Duodenal mucosa (tissue), 2 donors: ENCODE measurements around the gene GAS2L1.

Source experiments
- H3K27ac ChIP-seq: one replicate; pipeline ENCODE4 v1.7.0; 2013; ENCODE audit warnings: low read depth, low read length
- H3K27me3 ChIP-seq, 2 donors: one replicate each; pipeline ENCODE4 v1.7.0; 2013; ENCODE audit warnings: low read length in 2 of 2, control low read depth in 1 of 2; ENCODE audit not compliant: insufficient read depth in 2 of 2, control insufficient read depth in 1 of 2
- H3K36me3 ChIP-seq, 2 donors: one replicate each; pipeline ENCODE4 v1.7.0; 2013; ENCODE audit warnings: low read length in 2 of 2, control low read depth in 1 of 2; ENCODE audit not compliant: insufficient read depth in 2 of 2, control insufficient read depth in 1 of 2
- H3K4me1 ChIP-seq, 2 donors: one replicate each; pipeline ENCODE4 v1.7.0; 2013; ENCODE audit warnings: low read length in 2 of 2, control low read depth in 1 of 2; ENCODE audit not compliant: insufficient read depth in 2 of 2, control insufficient read depth in 1 of 2
- H3K4me3 ChIP-seq, 2 donors: one replicate each; pipeline ENCODE4 v1.7.0; 2013; ENCODE audit warnings: low read length in 2 of 2, low read depth in 1 of 2
- H3K9ac ChIP-seq, 2 donors: one replicate each; pipeline ENCODE4 v1.7.0; 2013; ENCODE audit warnings: low read length in 2 of 2, low read depth in 1 of 2
- H3K9me3 ChIP-seq, 2 donors: one replicate each; pipeline ENCODE4 v1.7.0; 2013; ENCODE audit warnings: low read length in 2 of 2, control low read depth in 1 of 2; ENCODE audit not compliant: control insufficient read depth in 1 of 2

GAS2L1 gene

GRCh38 chr22:29275167-29275566 is 31.3 kb upstream of the GAS2L1 start:
- no peak overlapping the region for H3K4me3 ChIP-seq
- H3K4me1 ChIP-seq: peaks cover 48 to 68% of the 10 kb centered on the region in 2 donors
- H3K36me3 ChIP-seq: peaks cover 44 to 69% of the 10 kb centered on the region in 2 donors
- no peak overlapping the region for H3K27ac ChIP-seq
- no peaks in the 10 kb centered on the region for H3K27me3 ChIP-seq
- no peak overlapping the region for H3K9ac ChIP-seq
- no peaks in the 10 kb centered on the region for H3K9me3 ChIP-seq

- Histone ChIP-seq H3K27me3 (no peaks in the 10 kb centered on the region), H3K27ac (no peak overlapping the region), H3K36me3 (peaks cover 47 to 72% of the 10 kb centered on the region in 2 donors), H3K9ac (no peak overlapping the region), H3K4me3 (peak overlapping the region in 1 of 2 donors; percentile 4), H3K4me1 (peaks cover 41 to 60% of the 10 kb centered on the region in 2 donors), H3K9me3 (no peaks in the 10 kb centered on the region)
Measured at GRCh38 chr22:29275819-29276565, 30.5 kb upstream of the GAS2L1 start.

GRCh38 chr22:29277927-29278326 is 28.5 kb upstream of the GAS2L1 start:
- Histone ChIP-seq H3K27me3 (no peaks in the 10 kb centered on the region), H3K27ac (no peak overlapping the region), H3K9ac (no peak overlapping the region), H3K36me3 (peaks cover 50 to 79% of the 10 kb centered on the region in 2 donors), H3K4me3 (no peak overlapping the region), H3K9me3 (no peaks in the 10 kb centered on the region), H3K4me1 (peaks cover 22 to 40% of the 10 kb centered on the region in 2 donors)

- no peaks in the 10 kb centered on the region for H3K4me1 ChIP-seq
- no peaks in the 10 kb centered on the region for H3K27me3 ChIP-seq
- peaks cover 47 to 93% of the 10 kb centered on the region in 2 donors for H3K36me3 ChIP-seq
- H3K27ac ChIP-seq: no peak overlapping the region
- no peak overlapping the region for H3K4me3 ChIP-seq
- no peak overlapping the region for H3K9ac ChIP-seq
- H3K9me3 ChIP-seq: no peaks in the 10 kb centered on the region
Measured at GRCh38 chr22:29284196-29284595, 22.3 kb upstream of the GAS2L1 start.

- H3K4me3 ChIP-seq: no peak overlapping the region
- H3K4me1 ChIP-seq: no peaks in the 10 kb centered on the region
- H3K36me3 ChIP-seq: peaks cover 59 to 96% of the 10 kb centered on the region in 2 donors
- H3K27ac ChIP-seq: no peak overlapping the region
- H3K9ac ChIP-seq: no peak overlapping the region
- H3K9me3 ChIP-seq: no peaks in the 10 kb centered on the region
- H3K27me3 ChIP-seq: no peaks in the 10 kb centered on the region
Measured at GRCh38 chr22:29288837-29289236, 17.6 kb upstream of the GAS2L1 start.

GRCh38 chr22:29290061-29290460 is 16.4 kb upstream of the GAS2L1 start:
- no peak overlapping the region for H3K4me3 ChIP-seq
- no peaks in the 10 kb centered on the region for H3K9me3 ChIP-seq
- H3K27me3 ChIP-seq: no peaks in the 10 kb centered on the region
- H3K4me1 ChIP-seq: no peaks in the 10 kb centered on the region
- H3K36me3 ChIP-seq: peaks cover 59 to 96% of the 10 kb centered on the region in 2 donors
- no peak overlapping the region for H3K27ac ChIP-seq
- no peak overlapping the region for H3K9ac ChIP-seq

- Histone ChIP-seq H3K9ac (no peak overlapping the region), H3K27ac (no peak overlapping the region), H3K4me3 (no peak overlapping the region), H3K9me3 (no peaks in the 10 kb centered on the region), H3K4me1 (no peaks in the 10 kb centered on the region), H3K36me3 (peaks cover 65 to 96% of the 10 kb centered on the region in 2 donors), H3K27me3 (no peaks in the 10 kb centered on the region)
Measured at GRCh38 chr22:29291215-29291614, 15.2 kb upstream of the GAS2L1 start.

GRCh38 chr22:29292379-29292778 is 14.1 kb upstream of the GAS2L1 start:
- H3K36me3 ChIP-seq: peaks cover 70 to 98% of the 10 kb centered on the region in 2 donors
- no peaks in the 10 kb centered on the region for H3K9me3 ChIP-seq

GRCh38 chr22:29298641-29299040 is 7.8 kb upstream of the GAS2L1 start:
- Histone ChIP-seq H3K4me1 (peaks cover 21 to 24% of the 10 kb centered on the region in 2 donors), H3K4me3 (no peak overlapping the region), H3K9ac (no peak overlapping the region), H3K27me3 (no peaks in the 10 kb centered on the region), H3K36me3 (peaks cover 51 to 76% of the 10 kb centered on the region in 2 donors), H3K27ac (no peak overlapping the region), H3K9me3 (no peaks in the 10 kb centered on the region)

More at GRCh38 chr22:29292379-29292778, 14.1 kb upstream of the GAS2L1 start:
- H3K27ac ChIP-seq: no peak overlapping the region
- H3K4me1 ChIP-seq: no peaks in the 10 kb centered on the region
- no peak overlapping the region for H3K4me3 ChIP-seq
- H3K9ac ChIP-seq: no peak overlapping the region
- no peaks in the 10 kb centered on the region for H3K27me3 ChIP-seq

GRCh38 chr22:29299136-29299900 is 7.1 kb upstream of the GAS2L1 start:
- Histone ChIP-seq H3K4me3 (no peak overlapping the region), H3K36me3 (peaks cover 49 to 69% of the 10 kb centered on the region in 2 donors), H3K9ac (no peak overlapping the region), H3K27me3 (no peaks in the 10 kb centered on the region), H3K4me1 (peaks cover 21 to 24% of the 10 kb centered on the region in 2 donors), H3K9me3 (no peaks in the 10 kb centered on the region), H3K27ac (no peak overlapping the region)
